HG03159 (cell line): ENCODE measurements around the gene YOD1.
A peak's percentile ranks its signal among the peaks of the same experiment; 100 is the strongest.

Experiments used
- ATAC-seq: cut with Tn5 transposase; IDR thresholded peaks from one replicate; pipeline ENCODE4 v1.9.1; 2021; ENCODE audit warnings: mild to moderate bottlenecking, moderate library complexity; ENCODE audit not compliant: unreplicated experiment

The YOD1 gene

GRCh38 chr1:207051191-207051943 is at the start of gene YOD1:
Gene YOD1 (minus strand): TSS chr1:207051208. CDS start chr1:207051030, 178 bp downstream.
- no peak for ATAC-seq

GRCh38 chr1:207097871-207098324 is 46.9 kb upstream of the YOD1 start:
- peak; percentile 72 for ATAC-seq

GRCh38 chr1:207093944-207094343 is 42.9 kb upstream of the YOD1 start:
- no peak for ATAC-seq

- no peak for ATAC-seq
These were observed 40.3 kb upstream of the YOD1 start for GRCh38 chr1:207091200-207091908.

- peak; percentile 28 for ATAC-seq
These were observed 38.8 kb upstream of the YOD1 start for GRCh38 chr1:207089627-207090355.

- ATAC-seq, result peak; percentile 55
These were observed 38.0 kb upstream of the YOD1 start, which contains the start of gene C4BPB for GRCh38 chr1:207088701-207089626. Gene C4BPB (plus strand): TSS chr1:207088860. CDS start chr1:207089532, 672 bp downstream.

GRCh38 chr1:207088161-207088560 is 37.2 kb upstream of the YOD1 start:
- ATAC-seq, result no peak

- ATAC-seq, result no peak
These were observed 34.9 kb upstream of the YOD1 start for GRCh38 chr1:207085887-207086286.

GRCh38 chr1:207084701-207085180 is 33.7 kb upstream of the YOD1 start:
- peak; percentile 69 for ATAC-seq

GRCh38 chr1:207084232-207084631 is 33.2 kb upstream of the YOD1 start:
- ATAC-seq, result no peak

GRCh38 chr1:207081806-207082205 is 30.8 kb upstream of the YOD1 start:
- ATAC-seq, result no peak

GRCh38 chr1:207081088-207081487 is 30.1 kb upstream of the YOD1 start:
- no peak for ATAC-seq

- ATAC-seq, result no peak
These were observed 28.8 kb upstream of the YOD1 start for GRCh38 chr1:207079706-207080241.

- ATAC-seq, result no peak
These were observed 27.6 kb upstream of the YOD1 start for GRCh38 chr1:207078578-207079132.

GRCh38 chr1:207077470-207078377 is 26.7 kb upstream of the YOD1 start:
- no peak for ATAC-seq

- ATAC-seq, result no peak
These were observed 26.0 kb upstream of the YOD1 start for GRCh38 chr1:207077012-207077411.

- ATAC-seq, result no peak
These were observed 25.4 kb upstream of the YOD1 start for GRCh38 chr1:207076181-207076955.
